ENCODE data around the gene ITGB2.

ITGB2 gene

DNA sequence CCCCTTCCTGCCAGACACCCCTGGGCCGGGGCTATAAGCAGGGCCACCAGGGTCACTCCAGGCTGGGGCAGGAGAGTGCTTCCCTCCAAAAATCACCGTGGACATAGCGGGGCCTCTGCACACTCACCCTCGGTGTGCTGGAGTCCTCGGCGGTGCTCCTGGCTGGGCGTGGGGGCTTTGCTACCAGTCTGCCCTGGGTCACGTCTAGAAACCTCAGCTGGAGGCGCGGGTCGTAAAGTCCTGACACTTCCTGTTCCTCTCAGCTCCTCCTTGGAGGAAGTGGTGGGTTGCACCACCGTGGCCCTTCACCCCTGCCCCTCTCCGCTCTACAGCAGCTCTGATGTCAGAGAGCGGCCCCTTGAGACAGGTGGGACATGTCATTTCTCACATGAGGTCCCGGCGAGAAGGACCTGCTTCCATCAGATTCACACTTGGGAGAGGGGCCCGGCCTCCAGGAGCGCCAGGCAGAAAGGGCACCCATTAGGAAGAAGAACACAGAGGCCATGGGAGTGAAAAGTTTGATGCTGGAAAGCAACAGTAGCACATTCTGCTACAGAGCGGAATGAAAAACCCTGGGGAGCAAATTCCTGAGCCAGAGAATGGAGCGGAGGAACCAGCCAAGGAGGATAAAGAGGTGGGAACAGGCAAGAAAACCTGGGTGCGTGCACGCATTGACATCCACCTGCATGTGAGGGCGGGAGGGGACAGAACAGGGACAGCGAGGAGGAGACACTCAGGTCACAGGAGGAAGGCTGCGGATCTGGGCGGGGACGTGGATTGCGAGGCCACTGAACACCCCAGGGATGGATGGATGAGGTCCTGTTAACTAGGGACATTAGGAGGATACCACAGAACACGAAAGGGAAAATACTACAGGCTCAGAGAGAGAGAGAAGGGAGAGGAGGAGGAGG lies at the start of gene ITGB2:
Gene ITGB2, minus strand, starts transcription at position 206 of the 911 bp plus-strand sequence. CDS start 10,117 bp downstream, outside the sequence.
- DNase-seq (ENCODE audit: low spot score), result no peak

DNA sequence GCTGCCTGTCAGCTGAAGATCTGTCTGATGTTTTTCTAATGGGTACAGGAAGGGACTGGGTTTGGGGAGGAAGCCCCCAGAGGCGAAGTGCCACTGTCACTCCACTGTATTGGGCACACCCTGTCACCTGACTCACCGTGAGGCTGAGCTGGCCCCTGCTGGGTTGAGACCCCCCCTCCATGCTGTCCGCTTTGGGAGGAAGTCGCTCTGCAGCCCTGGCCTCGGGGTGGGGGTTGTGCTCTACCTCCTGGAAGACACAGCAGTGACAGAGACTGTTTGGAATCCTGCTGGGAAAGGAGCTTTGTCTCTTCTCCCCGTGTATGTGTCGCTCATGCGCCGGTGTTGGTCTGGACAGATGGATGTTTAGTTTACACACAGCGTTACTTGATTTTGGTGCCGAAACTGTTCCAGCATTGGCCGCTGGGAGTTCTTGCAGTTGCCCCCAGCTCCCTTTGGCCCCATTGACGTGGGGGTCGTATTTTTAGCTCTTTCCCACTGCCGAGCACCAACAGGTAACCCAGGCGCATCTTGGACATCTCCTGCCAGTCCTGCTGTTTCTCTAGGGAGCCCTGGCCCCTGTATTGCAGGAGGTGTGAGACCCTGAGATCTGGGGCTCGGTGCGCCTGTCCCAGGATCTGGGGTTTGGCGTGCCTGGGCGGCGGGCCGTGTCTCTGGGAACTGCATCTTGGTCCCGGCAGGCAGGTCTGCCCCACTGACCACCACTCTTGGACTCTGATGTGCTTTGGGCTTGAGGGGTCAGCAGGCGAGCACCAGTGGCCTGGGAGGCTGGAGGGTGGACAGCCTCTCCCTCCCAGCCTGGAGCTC lies 49.4 kb upstream of the ITGB2 start:
- DNase-seq (ENCODE audit: low spot score), result no peak

DNA sequence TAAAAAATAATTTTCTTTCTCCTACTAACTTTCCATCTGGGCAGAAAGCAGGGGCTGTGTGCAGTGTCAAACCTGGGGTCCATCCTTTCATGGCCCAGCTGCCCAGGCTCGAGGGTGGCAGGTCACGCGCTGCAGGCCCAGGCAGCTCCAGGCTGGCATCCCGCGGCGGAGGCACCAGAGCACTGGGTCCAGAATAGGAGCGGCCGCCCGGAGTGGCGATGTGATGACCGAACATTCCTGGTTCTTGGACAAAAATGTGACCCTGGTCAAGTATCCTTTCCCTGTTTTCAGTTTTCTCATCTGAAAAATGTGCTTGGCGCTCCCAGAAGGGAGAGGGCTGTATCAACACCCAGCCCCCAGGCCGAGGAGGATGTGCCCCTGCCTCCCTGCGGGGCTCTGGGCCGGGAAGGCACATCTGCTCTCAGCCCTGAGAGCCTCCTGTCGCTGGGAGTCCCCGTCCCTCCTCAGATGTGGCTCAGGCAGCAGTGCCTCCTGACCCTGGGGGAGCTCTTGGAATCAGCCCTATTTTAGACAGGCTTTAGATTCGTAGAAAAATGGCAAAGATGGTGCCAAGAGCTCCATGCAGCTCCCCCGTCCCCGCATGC lies 48.5 kb upstream of the ITGB2 start:
- DNase-seq (ENCODE audit: low spot score), result no peak

DNA sequence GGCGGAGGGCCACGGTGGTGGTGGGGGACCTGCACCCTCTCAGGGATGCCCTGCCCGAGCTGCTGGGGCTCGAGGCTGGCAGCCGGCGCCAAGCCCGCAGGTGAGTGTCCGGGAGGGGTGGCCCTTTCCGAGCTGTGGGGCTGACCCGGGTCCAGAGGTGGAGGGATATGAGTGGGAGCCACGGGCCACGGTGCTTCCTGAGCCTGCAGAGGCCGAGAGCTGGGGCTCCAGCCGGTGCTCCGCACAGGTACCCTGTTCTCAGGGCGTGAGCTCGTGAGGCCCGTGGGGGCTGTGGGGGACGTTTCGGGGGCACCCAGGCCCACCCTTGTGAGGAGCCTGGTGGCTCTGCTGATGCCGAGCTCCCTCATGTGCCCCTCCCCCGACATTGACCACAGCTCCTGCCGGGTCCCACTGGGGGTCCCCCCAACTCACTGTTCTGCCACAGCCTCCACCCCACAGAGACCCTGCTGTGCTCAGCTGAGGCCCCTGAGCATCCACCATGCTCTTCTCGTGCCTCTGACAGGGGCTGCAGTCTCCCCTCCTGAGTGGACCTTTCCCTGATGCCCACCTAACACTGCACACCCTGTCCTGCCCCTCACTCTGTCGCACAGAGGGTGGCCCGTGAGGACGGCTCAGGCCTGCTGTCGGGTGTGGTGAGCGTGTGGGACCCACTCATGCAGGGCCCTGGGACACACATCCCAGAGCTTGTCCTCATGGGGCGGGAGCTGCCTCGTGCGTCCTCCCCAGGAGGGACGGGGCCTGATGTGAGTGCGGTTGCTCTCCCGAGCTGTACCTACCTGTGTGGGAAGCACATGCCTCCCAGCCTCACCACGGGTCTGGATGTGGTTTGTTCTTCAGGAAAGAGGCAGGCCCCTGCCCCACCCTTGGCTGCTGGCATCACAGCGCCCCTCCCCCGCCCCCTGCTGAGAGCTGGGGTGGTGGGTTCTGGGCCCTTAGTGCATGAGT lies 46.7 kb upstream of the ITGB2 start:
- no peak for DNase-seq (ENCODE audit: low spot score)

DNA sequence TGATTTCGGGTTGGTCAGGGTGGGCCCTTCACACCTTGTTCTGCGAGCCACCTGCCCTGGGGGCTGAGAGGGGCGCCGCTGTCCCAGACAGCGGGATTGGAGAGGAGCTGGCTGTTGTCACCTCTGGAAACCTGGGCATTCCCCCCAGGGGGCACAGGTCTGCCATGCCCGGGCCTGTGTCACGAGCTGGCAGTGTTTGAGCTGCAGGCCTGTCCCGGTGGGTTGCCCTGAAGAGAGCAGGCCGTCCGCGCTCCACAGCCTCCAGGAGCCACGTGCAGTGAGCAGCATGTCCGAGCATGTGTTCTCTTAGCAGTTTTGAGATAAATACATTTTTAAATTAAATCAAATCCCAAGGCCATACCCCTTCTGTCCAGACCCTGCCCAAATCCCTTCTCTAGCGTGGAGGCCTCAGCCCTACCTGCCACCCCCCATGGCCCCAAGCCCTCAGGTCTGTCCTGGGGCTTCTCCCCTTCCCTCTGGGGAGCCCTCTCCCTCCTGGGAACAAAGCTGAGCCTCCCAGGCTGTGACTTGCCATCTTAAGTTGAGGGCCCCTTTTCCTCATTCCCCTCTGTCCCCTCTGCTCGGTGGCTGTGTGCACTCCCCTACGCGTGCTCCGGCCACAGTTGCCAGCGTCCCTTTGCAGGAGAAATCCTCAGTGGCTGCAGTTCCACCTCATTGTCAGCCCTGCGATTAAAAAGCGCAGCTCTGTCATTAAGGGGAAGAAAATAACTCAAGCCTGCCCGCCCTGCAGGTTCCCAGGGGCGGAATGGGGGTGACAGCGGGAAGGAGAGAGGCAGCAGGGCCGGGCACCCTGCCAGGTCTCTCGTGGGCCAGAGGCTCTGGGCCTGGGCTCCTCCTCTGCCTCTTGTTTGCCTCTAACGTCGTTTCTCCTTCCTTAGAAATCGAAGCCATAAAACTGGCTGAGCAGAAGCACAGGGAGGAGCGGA lies 45.7 kb upstream of the ITGB2 start:
- DNase-seq (ENCODE audit: low spot score), result no peak

DNA sequence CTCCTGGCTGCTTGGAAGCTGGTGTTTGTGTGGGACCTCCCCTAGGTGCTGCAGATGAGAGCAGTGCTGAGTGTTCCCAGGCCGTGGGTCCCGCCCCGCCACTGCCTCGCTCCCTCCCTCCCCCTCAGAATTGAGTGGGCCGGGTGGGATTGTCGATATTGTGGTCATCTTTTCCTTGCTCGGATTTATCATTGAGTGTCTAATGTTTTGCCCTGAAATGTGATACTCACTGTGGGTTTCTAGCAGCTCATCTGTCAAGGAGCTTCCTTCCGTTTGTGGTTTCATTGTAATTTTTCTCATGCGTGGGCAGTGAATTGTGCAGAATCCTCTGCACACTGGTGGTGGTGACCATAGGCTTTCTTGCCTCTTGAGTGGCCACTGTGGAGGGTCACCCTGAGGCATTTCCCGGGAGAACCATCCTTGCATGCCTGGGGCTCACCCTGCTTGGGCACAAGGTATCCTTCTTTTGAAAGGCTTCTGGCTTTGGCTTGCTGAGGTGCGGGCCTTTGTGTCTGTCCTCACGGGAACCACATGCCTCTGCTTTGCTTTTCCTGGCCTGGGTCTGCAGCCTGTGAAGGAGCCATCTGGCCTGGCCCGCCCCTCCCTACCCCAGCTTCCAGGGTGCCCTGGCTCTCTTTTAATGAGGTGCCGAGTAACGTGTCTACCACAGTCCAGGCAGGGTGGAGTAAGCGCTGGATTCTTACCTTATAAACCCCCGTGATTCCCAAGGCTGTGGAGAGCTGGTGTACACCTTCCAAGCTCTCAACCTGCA lies 44.7 kb upstream of the ITGB2 start:
- no peak for DNase-seq (ENCODE audit: low spot score)

DNA sequence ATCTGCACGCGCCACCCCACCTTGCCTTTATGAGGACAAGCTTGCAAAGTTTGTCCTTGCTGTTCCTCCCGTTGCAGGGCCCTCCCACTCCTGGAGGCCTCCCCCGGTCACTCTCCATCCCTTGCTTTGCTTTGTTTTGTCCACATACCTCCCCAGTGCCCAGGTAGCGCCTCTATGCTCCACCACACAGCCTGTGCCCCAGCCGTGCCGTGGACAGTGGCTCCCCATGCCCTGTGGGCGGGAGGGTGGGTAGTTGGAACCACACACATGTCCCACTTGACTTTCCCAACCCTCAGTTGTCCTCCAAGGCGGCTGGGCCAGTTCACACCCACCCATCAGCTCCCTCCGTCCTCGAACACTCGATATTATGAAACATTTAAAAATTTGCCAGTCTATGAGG lies 43.7 kb upstream of the ITGB2 start:
- no peak for DNase-seq (ENCODE audit: low spot score)

DNA sequence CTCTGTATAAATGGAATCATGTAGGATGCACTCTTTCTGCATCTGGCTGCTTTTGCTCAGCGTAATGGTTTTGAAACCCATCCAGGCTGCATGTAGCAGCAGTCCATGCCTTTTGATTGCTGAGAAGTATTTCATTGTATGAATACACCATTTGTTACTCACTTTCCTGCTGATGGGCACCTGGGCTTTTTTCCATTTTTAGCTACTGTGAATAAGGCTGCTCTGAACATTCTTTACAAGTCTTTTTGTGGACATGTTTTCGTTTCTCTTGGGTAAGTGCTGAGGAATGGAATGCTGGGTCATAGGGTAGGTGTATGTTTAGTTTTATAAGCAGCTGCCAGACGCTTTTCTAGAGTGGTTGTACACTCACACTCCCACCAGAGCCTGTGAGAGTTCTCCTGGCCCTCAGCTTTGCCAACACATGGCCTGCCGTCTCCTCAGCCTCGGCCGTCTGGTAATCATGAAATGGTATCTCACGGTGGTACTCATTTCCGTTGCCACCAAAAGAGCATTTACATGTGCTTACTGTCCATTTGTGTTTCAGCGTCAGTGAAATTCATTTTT lies 41.8 kb upstream of the ITGB2 start:
- DNase-seq (ENCODE audit: low spot score), result no peak

DNA sequence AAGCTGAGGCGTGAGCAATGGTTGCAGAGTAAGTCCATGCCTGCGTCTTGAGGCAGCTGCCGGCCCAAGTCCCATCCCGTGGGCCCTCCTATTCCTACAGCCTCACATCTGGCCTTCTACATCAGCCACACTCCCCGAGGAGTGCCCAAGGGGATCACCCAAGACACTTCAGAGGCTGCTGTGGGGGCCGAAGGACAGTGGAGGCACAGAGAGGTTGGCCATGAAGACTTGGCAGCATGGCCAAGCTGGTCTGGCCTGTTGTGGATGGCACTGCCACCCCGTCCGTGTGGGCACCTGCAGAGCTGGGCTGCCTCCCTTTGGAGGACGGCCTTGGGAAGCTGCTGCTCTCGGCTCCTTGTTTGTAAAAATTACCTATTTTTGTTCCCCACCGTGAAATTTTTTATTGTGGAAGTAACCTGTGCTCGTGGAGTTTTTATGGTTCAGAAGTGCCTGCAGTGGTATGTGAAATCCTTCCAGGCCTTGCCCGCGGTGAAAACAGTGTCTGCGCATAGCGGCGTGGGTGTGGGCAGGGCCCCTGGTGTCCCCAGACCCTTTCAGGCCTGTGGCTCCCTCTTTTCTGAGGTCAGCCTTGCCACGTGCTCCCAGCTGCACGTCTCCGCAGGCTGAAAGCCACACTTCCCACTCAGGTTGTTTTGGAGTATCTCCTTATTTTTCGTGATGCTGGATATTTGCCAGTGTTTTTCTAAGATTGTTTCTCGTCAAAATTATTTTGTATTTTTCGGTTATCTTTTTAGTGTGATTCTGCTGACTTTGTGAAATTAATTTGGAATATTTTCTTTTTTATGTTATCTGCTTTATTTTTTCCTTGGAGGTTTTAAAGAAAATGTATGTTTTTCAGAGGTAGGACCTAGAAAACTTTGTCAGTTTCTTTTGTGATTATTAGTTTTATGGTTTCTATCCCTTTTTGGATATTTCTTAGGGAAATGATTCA lies 39.7 kb upstream of the ITGB2 start:
- DNase-seq (ENCODE audit: low spot score), result no peak

DNA sequence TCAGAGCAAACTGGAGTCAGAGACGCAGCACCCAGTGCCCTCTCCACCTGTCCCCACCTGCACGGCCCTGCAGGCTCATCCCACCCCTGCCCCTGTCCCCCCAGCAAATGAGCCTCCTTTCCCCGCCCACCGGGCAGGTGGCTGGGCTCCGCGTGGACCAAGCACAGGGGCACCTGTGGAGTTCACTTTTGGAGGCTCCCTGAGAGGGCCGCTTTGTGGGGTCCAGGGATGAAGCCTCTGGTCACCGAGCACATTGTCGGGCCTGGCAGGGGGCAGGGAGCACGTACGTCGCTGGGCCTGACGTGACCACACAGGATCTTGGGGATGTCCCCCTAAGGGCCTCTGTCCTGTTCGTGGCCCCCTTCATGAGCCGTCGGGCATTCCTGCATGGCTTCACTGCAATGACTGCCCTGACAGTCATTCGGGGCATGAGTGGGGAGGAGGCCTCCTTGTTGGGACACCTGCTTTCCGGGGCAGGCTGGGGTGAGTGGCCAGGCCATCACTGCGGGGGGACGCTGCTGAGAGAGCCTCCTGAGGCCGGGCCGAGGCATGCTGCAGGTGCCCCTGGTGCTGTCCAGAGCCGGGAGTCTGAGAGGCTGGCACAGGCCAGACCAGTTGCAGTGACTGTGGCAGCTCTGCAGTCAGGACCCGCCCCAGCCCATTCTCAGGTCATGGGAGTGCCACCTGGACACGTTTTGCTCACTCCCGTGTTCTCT lies 38.8 kb upstream of the ITGB2 start:
- no peak for DNase-seq (ENCODE audit: low spot score)

DNA sequence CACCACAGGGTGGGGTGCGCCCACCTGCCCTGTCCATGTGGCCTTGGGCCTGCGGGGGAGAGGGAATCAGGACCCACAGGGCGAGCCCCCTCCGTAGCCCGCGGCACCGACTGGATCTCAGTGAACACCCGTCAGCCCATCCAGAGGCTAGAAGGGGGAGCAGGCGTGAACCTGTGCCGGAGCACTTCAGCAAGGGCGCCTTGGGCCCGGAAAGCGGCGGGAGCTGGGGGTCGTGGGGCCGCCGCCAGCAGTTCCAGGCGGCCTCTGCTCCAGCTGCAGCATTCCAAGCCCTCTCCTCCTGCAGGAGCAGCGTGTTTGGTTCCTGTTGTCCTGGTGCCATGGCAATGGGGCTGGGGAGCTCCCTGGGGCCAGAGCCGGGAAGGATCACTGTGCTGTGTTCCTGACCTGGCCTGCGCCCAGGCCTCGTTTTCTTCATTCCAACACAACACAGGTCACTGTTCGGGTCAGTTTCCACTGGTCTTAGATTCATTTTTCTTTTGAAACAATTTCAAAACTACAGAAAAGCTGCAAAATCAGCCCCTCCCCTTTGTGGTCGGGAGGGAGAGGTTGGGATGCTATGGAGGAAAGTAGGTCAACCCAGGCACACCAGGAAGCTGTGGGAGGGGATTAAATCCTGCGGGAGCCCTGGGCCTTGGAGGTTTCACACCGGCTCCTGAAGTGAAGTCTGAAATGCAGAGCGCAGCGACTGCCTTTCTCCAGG lies 37.9 kb upstream of the ITGB2 start:
- DNase-seq (ENCODE audit: low spot score), result no peak

DNA sequence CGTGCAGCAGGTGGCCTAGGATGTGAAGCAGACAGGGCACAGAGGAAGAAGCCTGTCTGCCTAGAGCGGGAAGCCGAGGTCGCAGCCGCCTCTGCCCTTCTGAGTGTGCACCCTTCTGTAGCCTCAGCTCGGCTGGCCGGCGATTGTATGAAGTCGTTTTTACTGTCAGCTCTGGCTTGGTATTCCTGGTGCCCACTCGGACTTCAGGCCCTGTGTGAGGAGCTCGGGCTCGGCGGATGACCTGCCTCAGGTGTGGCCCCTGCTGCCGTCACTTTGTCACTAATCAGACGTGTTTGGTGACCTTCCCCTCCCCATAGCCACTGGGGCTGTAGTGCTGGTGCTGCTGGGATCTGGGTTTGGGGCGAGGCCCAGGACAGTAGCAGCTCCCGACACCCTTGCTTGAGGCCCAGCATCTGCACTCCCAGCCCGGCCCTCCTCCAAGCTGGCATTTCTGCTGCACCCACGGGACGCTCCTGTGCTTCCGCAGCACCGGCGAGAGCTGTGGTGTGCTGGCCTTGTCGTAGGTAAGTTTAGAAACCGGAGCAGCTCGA lies 37.3 kb upstream of the ITGB2 start:
- DNase-seq (ENCODE audit: low spot score), result no peak

DNA sequence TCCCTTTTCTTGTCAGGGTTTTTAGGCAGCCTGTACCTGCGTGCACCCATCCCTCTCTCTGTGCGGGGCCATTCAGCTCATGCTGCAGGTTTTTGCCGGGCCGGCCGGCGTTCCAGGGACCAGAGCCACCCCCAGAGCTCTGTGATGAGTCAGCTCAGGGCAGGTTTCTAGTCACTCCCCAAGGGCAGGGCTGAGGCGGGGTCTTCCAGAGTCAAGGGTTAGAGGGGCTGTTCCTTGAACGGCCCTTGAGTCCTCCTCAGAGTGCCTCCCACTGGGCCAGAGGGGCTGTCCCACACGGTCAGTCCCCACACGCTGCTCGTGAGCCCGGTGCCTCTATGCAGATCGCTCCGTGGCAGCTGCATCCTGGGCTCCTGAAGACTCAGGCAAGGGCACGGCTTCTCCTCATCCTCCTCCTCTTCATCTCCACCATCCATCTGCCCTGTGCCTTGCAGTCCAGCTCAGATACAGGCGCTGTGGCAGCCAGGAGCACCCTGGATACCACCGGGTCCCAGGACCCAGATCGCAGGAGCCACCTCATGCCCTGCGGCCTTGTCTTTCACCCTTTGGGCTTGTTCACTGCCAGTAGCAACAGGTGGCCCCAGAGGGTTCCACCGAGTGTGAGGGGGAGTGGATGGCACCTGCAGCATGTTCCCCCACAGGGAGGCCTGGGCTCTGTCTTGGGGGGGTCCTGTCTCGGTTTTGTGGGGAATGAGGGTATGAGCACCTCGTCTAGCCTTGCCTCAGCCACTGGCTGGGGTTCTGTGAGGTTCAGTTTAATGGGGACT lies 36.5 kb upstream of the ITGB2 start:
- no peak for DNase-seq (ENCODE audit: low spot score)

DNA sequence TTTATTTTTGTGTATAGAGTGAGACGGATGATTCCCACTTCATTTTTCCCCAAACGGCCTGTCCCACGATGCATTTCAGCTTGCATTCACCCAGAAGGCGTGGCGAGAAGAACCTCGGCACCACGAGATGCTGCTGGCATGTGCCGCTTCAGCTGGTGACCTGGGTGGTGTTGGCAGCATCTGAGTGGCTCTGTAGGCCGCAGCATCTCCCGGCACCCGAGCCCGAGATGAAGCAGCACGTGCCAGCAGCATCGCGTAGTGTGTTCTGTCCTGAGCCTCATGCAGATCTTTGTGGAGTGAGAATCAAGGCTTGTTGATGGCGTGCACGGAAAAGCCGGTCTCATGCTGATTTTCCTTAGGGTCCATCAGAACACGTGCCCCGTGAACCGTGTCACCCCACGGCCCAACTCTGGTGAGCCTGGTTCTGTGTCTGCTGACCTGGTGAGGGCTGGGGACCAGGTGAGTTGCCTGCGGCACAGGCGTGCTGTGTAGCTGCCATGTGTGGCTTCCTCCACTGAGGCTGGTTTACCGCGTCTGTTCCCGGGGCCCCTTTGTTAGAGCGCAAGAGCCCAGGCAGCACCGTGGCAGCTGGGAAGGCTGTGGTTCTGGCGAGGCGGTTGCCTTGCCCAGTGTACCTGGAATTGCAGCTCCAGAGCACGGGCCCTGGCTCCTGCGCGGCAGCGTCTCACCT lies 35.8 kb upstream of the ITGB2 start:
- no peak for DNase-seq (ENCODE audit: low spot score)

DNA sequence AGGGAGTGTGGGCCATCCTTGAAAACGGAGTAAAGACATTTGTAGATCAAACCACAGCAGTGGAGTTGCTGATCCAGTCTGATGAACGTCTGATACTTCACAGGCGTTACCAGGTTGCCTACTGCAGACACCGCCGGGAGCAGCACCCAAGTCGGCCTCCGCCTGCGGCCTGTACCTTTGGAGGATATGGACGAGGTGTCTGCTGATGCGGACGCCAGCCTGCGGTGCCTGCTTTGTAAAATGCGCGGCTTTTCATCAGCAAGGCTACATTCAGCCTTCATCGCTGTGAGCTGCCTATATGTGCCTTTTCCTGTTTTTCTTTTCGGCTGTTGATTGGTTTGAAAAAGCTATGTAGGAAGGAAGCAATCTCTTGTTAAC lies 35.1 kb upstream of the ITGB2 start:
- DNase-seq (ENCODE audit: low spot score), result no peak

All from LoVo (cell line).